GM10847 (cell line): ENCODE results near the gene IL1RAPL1.

Source experiments
- POLR2A ChIP-seq: IDR thresholded peaks from 2 replicates; pipeline ENCODE4 v1.6.1; 2011; ENCODE audit not compliant: insufficient read length; ENCODE audit errors: extremely low read depth

Gene IL1RAPL1

GRCh38 chrX:29762006-29762405, 1174.8 kb downstream of the IL1RAPL1 start:
- no peak for TF ChIP-seq POLR2A

GRCh38 chrX:29775890-29776289, 1188.6 kb downstream of the IL1RAPL1 start:
- TF ChIP-seq POLR2A, result no peak

- TF ChIP-seq POLR2A, result no peak
Measured at GRCh38 chrX:29787656-29788055, 1200.4 kb downstream of the IL1RAPL1 start.

GRCh38 chrX:29788991-29789699, 1201.9 kb downstream of the IL1RAPL1 start:
- TF ChIP-seq POLR2A, result no peak

- no peak for TF ChIP-seq POLR2A
Measured at GRCh38 chrX:29792335-29792734, 1205.1 kb downstream of the IL1RAPL1 start.

GRCh38 chrX:29797156-29797555, 1209.9 kb downstream of the IL1RAPL1 start:
- no peak for TF ChIP-seq POLR2A

GRCh38 chrX:29798469-29798868, 1211.2 kb downstream of the IL1RAPL1 start:
- no peak for TF ChIP-seq POLR2A

GRCh38 chrX:29813174-29813573, 1225.9 kb downstream of the IL1RAPL1 start:
- no peak for TF ChIP-seq POLR2A

- no peak for TF ChIP-seq POLR2A
Measured at GRCh38 chrX:29824176-29824906, 1237.1 kb downstream of the IL1RAPL1 start.

- no peak for TF ChIP-seq POLR2A
Measured at GRCh38 chrX:29826742-29827141, 1239.5 kb downstream of the IL1RAPL1 start.

GRCh38 chrX:29834311-29834710, 1247.1 kb downstream of the IL1RAPL1 start:
- TF ChIP-seq POLR2A, result no peak

GRCh38 chrX:29834764-29835163, 1247.5 kb downstream of the IL1RAPL1 start:
- TF ChIP-seq POLR2A, result no peak

GRCh38 chrX:29841750-29842149, 1254.5 kb downstream of the IL1RAPL1 start:
- TF ChIP-seq POLR2A, result no peak

- TF ChIP-seq POLR2A, result no peak
Measured at GRCh38 chrX:29842552-29842951, 1255.3 kb downstream of the IL1RAPL1 start.

- no peak for TF ChIP-seq POLR2A
Measured at GRCh38 chrX:29851857-29852605, 1264.8 kb downstream of the IL1RAPL1 start.

- TF ChIP-seq POLR2A, result no peak
Measured at GRCh38 chrX:29852767-29853166, 1265.5 kb downstream of the IL1RAPL1 start.
